ENCODE results near the gene MAP7D3. TPM values are rescaled to one million over a fixed set of nuclear protein-coding genes. Genes with fewer than 3 reads are reported as not detected.

MAP7D3 gene
- total RNA-seq, 1 donor from 2014 or later, result 84.7 TPM

DNA sequence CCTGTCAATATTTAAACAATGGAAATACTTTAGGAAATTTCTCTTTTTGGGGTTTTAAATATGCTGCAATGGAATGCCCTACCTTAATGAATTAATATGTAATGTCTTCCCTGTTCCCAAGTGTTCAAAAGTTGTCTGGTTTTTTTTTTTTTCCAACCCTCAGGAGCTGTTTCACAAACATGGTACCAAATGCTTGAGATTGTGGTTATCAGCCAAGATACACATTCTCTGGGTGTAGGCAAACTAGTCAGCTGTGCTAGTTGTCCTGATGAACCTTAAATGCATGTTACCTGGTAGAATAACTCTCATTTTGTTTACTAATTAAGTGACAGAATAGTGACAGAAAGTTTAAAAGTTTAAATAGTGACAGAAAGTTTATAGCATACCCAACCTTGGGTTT is 53.2 kb downstream of the MAP7D3 start:
- Mint-ChIP-seq H3K27ac (ENCODE audit: unreplicated experiment) (peak overlapping the region; percentile 90), H3K4me3 (ENCODE audit: unreplicated experiment) (peak overlapping the region; percentile 61), H3K36me3 (ENCODE audit: unreplicated experiment) (peaks cover 26% of the 10 kb centered on the region), H3K27me3 (ENCODE audit: unreplicated experiment) (no peaks in the 10 kb centered on the region), H3K9me3 (ENCODE audit: unreplicated experiment) (peaks cover 12% of the 10 kb centered on the region), H3K4me1 (ENCODE audit: unreplicated experiment) (peaks cover 90% of the 10 kb centered on the region)
- TF ChIP-seq, protein P1, sequence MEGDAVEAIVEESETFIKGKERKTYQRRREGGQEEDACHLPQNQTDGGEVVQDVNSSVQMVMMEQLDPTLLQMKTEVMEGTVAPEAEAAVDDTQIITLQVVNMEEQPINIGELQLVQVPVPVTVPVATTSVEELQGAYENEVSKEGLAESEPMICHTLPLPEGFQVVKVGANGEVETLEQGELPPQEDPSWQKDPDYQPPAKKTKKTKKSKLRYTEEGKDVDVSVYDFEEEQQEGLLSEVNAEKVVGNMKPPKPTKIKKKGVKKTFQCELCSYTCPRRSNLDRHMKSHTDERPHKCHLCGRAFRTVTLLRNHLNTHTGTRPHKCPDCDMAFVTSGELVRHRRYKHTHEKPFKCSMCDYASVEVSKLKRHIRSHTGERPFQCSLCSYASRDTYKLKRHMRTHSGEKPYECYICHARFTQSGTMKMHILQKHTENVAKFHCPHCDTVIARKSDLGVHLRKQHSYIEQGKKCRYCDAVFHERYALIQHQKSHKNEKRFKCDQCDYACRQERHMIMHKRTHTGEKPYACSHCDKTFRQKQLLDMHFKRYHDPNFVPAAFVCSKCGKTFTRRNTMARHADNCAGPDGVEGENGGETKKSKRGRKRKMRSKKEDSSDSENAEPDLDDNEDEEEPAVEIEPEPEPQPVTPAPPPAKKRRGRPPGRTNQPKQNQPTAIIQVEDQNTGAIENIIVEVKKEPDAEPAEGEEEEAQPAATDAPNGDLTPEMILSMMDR (IDR thresholded peaks at IDR 0.05), result no peak
- DNase-seq (ENCODE audit: extremely low spot score, unreplicated experiment), result no peak

DNA sequence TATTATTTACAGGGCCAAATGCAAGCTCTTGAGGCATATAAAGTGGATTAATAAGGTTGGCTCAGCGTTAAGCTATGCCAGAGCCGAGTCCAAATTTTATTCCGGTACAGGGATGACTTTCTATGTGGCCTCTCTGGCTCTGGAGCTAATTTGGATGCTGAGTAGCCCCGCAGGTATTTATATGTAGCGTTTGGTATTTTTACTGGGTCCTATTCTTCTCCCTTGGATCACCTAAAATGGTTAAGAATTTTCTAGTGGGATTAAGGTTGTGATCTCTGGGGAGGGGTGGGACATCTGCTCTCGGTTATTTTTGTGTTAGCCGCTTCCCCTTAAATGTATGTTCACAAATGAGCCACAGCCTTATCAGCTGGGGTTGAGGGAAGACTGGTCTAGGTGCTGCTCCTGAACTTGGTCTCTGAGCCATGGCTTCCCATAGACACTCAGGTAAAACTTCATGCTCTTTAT is 54.5 kb downstream of the MAP7D3 start:
- H3K27ac Mint-ChIP-seq (ENCODE audit: unreplicated experiment), result peak overlapping the region; percentile 81
- TF ChIP-seq, protein P1 (IDR thresholded peaks at IDR 0.05), result no peak
- H3K9me3 Mint-ChIP-seq (ENCODE audit: unreplicated experiment), result peaks cover 12% of the 10 kb centered on the region
- H3K27me3 Mint-ChIP-seq (ENCODE audit: unreplicated experiment), result no peaks in the 10 kb centered on the region
- peaks cover 36% of the 10 kb centered on the region for H3K36me3 Mint-ChIP-seq (ENCODE audit: unreplicated experiment)
- H3K4me1 Mint-ChIP-seq (ENCODE audit: unreplicated experiment), result peaks cover 95% of the 10 kb centered on the region
- H3K4me3 Mint-ChIP-seq (ENCODE audit: unreplicated experiment), result no peak overlapping the region
- no peak for DNase-seq (ENCODE audit: extremely low spot score, unreplicated experiment)

- H3K27ac Mint-ChIP-seq (ENCODE audit: unreplicated experiment), result peak overlapping the region; percentile 81
- TF ChIP-seq, protein P1 (IDR thresholded peaks at IDR 0.05), result no peak
These were observed 56.0 kb downstream of the MAP7D3 start for GRCh38 chrX:136195247-136195646.

DNA sequence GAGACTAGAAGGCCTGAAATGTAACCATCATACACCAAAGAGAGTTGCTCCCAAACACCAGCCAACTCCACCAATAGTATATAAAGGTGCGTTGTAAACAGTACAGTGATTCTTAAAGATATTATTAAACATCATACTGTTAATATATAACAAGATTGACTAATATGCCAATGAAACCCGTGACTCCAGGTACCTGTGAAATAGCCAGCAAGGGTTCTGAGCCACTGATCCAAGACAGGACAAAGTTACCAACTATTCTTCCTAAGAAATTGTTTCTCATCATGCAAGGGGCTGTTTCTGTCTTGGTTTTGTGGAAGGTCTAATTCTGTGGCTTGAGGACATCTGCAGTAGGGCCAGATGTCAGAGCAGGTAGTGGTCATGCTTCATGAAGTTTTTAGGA is 56.7 kb downstream of the MAP7D3 start:
- H3K4me3 Mint-ChIP-seq (ENCODE audit: unreplicated experiment), result no peak overlapping the region
- TF ChIP-seq, protein P1 (IDR thresholded peaks at IDR 0.05), result no peak
- H3K9me3 Mint-ChIP-seq (ENCODE audit: unreplicated experiment), result peaks cover 19% of the 10 kb centered on the region
- no peak for DNase-seq (ENCODE audit: extremely low spot score, unreplicated experiment)
- H3K4me1 Mint-ChIP-seq (ENCODE audit: unreplicated experiment), result peaks cover 91% of the 10 kb centered on the region
- H3K27ac Mint-ChIP-seq (ENCODE audit: unreplicated experiment), result peak overlapping the region; percentile 81
- H3K36me3 Mint-ChIP-seq (ENCODE audit: unreplicated experiment), result peaks cover 42% of the 10 kb centered on the region
- no peaks in the 10 kb centered on the region for H3K27me3 Mint-ChIP-seq (ENCODE audit: unreplicated experiment)

More at GRCh38 chrX:136195247-136195646, 56.0 kb downstream of the MAP7D3 start:
- H3K36me3 Mint-ChIP-seq (ENCODE audit: unreplicated experiment), result peaks cover 40% of the 10 kb centered on the region
- peaks cover 93% of the 10 kb centered on the region for H3K4me1 Mint-ChIP-seq (ENCODE audit: unreplicated experiment)
- no peak for DNase-seq (ENCODE audit: extremely low spot score, unreplicated experiment)
- peaks cover 17% of the 10 kb centered on the region for H3K9me3 Mint-ChIP-seq (ENCODE audit: unreplicated experiment)
- H3K27me3 Mint-ChIP-seq (ENCODE audit: unreplicated experiment), result no peaks in the 10 kb centered on the region
- H3K4me3 Mint-ChIP-seq (ENCODE audit: unreplicated experiment), result no peak overlapping the region

- peak overlapping the region; percentile 72 for H3K27ac Mint-ChIP-seq (ENCODE audit: unreplicated experiment)
- peaks cover 87% of the 10 kb centered on the region for H3K4me1 Mint-ChIP-seq (ENCODE audit: unreplicated experiment)
- no peak for DNase-seq (ENCODE audit: extremely low spot score, unreplicated experiment)
- H3K9me3 Mint-ChIP-seq (ENCODE audit: unreplicated experiment), result peaks cover 18% of the 10 kb centered on the region
- H3K4me3 Mint-ChIP-seq (ENCODE audit: unreplicated experiment), result no peak overlapping the region
- no peaks in the 10 kb centered on the region for H3K27me3 Mint-ChIP-seq (ENCODE audit: unreplicated experiment)
- TF ChIP-seq, protein P1 (IDR thresholded peaks at IDR 0.05), result no peak
- peaks cover 44% of the 10 kb centered on the region for H3K36me3 Mint-ChIP-seq (ENCODE audit: unreplicated experiment)
These were observed 57.4 kb downstream of the MAP7D3 start for GRCh38 chrX:136193771-136194170.

Data from osteocyte (in vitro differentiated cells).